Esophagus muscularis mucosa (tissue), 2 donors: ENCODE measurements around the gene GALNT7.

Experiments used
- EP300 ChIP-seq: sonication (generic); formaldehyde crosslinking; IDR thresholded peaks from one replicate; pipeline ENCODE4 v1.6.1; 2017; ENCODE audit warnings: antibody characterized with exemption
- POLR2A ChIP-seq: fragments of 450-650 bp; IDR thresholded peaks from one replicate; pipeline ENCODE4 v1.6.1; 2017; ENCODE audit warnings: antibody characterized with exemption, moderate library complexity, mild to moderate bottlenecking, low read depth

- TF ChIP-seq EP300 (no peak), POLR2A (no peak)
Observed at GRCh38 chr4:173125216-173125812, 43.3 kb upstream of the GALNT7 start.
